Ishikawa (cell line): ENCODE measurements around the gene DNAJC11.

Experiments used
- CEBPB ChIP-seq: IDR thresholded peaks from 2 replicates; pipeline ENCODE4 v1.6.1; 2012
- CREB1 ChIP-seq: IDR thresholded peaks from 2 replicates; pipeline ENCODE4 v1.6.1; 2012; ENCODE audit warnings: low read depth
- EGR1 ChIP-seq: IDR thresholded peaks from 2 replicates; pipeline ENCODE4 v1.6.1; 2012
- EP300 ChIP-seq: IDR thresholded peaks from 2 replicates; pipeline ENCODE4 v1.6.1; 2012; ENCODE audit warnings: borderline replicate concordance
- FOXM1 ChIP-seq: IDR thresholded peaks from 2 replicates; pipeline ENCODE4 v1.6.1; 2012; ENCODE audit warnings: low read depth, borderline replicate concordance
- NFIC ChIP-seq: IDR thresholded peaks from 2 replicates; pipeline ENCODE4 v1.6.1; 2012
- RAD21 ChIP-seq: IDR thresholded peaks from 2 replicates; pipeline ENCODE4 v1.6.1; 2012; ENCODE audit warnings: low read depth
- REST ChIP-seq: IDR thresholded peaks from 2 replicates; pipeline ENCODE4 v1.6.1; 2012; ENCODE audit warnings: low read depth, mild to moderate bottlenecking
- TAF1 ChIP-seq: IDR thresholded peaks from 2 replicates; pipeline ENCODE4 v1.6.1; 2012; ENCODE audit warnings: low read depth, mild to moderate bottlenecking
- TCF12 ChIP-seq: IDR thresholded peaks from 2 replicates; pipeline ENCODE4 v1.6.1; 2012; ENCODE audit warnings: low read depth
- TEAD4 ChIP-seq: IDR thresholded peaks from 2 replicates; pipeline ENCODE4 v1.6.1; 2012
- YY1 ChIP-seq: IDR thresholded peaks from 2 replicates; pipeline ENCODE4 v1.6.1; 2012; ENCODE audit warnings: low read depth
- ZBTB7A ChIP-seq: IDR thresholded peaks from 2 replicates; pipeline ENCODE4 v1.6.1; 2012; ENCODE audit warnings: low read depth
- TF ChIP-seq, protein P1 (sequence below): IDR thresholded peaks from 2 replicates; pipeline ENCODE4 v1.6.1; 2012
- TF ChIP-seq, protein P2 (sequence below): IDR thresholded peaks from 2 replicates; pipeline ENCODE4 v1.6.1; 2012

Gene DNAJC11, protein sequence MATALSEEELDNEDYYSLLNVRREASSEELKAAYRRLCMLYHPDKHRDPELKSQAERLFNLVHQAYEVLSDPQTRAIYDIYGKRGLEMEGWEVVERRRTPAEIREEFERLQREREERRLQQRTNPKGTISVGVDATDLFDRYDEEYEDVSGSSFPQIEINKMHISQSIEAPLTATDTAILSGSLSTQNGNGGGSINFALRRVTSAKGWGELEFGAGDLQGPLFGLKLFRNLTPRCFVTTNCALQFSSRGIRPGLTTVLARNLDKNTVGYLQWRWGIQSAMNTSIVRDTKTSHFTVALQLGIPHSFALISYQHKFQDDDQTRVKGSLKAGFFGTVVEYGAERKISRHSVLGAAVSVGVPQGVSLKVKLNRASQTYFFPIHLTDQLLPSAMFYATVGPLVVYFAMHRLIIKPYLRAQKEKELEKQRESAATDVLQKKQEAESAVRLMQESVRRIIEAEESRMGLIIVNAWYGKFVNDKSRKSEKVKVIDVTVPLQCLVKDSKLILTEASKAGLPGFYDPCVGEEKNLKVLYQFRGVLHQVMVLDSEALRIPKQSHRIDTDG

GRCh38 chr1:6701437-6702153, at the start of gene DNAJC11:
Gene DNAJC11, minus strand, starts transcription at chr1:6701816. Its CDS starts 16 bp downstream, at chr1:6701800.
- TF ChIP-seq FOXM1 (no peak), ZBTB7A (no peak), TAF1 (peak; percentile 96), YY1 (peak; percentile 99), TCF12 (peak; percentile 81), CEBPB (no peak), TEAD4 (no peak), REST (no peak; the same call in 1 of the 2 replicates), EGR1 (peak; percentile 78), CREB1 (0 out of 2 replicates have a peak, but pooled peaks have one; percentile 25), EP300 (peak; percentile 25; the same call in 1 of the 2 replicates), NFIC (peak; percentile 24; the same call in 1 of the 2 replicates), RAD21 (no peak)
- TF ChIP-seq, protein P1, sequence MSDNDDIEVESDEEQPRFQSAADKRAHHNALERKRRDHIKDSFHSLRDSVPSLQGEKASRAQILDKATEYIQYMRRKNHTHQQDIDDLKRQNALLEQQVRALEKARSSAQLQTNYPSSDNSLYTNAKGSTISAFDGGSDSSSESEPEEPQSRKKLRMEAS, result peak; percentile 99
- TF ChIP-seq, protein P2, sequence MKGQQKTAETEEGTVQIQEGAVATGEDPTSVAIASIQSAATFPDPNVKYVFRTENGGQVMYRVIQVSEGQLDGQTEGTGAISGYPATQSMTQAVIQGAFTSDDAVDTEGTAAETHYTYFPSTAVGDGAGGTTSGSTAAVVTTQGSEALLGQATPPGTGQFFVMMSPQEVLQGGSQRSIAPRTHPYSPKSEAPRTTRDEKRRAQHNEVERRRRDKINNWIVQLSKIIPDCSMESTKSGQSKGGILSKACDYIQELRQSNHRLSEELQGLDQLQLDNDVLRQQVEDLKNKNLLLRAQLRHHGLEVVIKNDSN, result peak; percentile 48

GRCh38 chr1:6750490-6750889, 48.9 kb upstream of the DNAJC11 start:
- TF ChIP-seq TAF1 (no peak), YY1 (no peak), CEBPB (no peak), RAD21 (no peak), ZBTB7A (no peak), EP300 (no peak), CREB1 (no peak), NFIC (no peak), EGR1 (no peak), TEAD4 (no peak), TCF12 (no peak), REST (no peak)
- TF ChIP-seq, protein P1, result no peak
- TF ChIP-seq, protein P2, result no peak

- TF ChIP-seq ZBTB7A (no peak), TCF12 (no peak), CEBPB (no peak), TAF1 (no peak), CREB1 (no peak), EGR1 (no peak), EP300 (no peak), TEAD4 (no peak), YY1 (no peak), NFIC (no peak), REST (no peak), RAD21 (no peak)
- TF ChIP-seq, protein P2, result no peak
- TF ChIP-seq, protein P1, result no peak
Measured at GRCh38 chr1:6747674-6748073, 46.1 kb upstream of the DNAJC11 start.
